ENCODE data around the gene FBN2. TPM values are rescaled to one million over a fixed set of nuclear protein-coding genes. Genes with fewer than 3 reads are reported as not detected.

The FBN2 gene
- polyA plus RNA-seq, 3 donors, result 90.7 to 112 (median 91.5) TPM

DNA sequence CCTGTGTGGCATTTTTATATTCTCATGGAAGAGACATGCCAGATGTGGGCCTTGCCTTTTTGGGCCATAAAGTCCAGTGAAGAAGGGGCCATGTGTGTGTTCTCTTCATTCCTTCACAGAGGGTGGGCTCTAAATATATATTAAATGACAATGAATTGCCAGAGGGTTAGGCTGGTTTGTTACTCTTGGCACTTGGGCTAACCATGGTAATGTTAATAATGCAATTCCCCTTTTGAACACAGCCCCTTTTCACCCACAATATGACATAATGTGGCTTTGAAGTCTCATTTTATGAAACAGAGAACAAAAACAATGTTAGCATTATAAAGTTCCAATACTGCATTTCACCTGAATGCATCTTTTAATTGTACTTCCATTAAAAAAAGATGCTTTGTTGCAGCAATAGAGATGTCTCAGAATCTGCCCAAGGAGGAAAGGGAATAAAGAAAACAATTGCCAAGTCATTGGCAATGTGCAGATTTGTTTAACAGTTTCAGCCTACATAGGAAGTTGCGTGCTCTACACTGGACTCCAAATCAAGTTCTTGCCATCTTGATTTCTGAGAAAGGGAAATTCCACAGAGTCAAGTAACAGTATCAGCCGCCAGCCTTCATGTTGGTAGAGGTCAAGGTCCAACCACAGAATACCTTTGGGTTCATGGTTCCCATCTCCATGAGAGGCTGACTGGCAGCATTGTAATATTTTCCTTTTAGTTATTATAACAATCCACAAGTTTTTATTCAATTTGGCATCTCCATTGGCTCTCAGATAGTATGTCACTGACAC lies 312.6 kb downstream of the FBN2 start:
- DNase-seq (ENCODE audit: low read depth in 3 of 3, low spot score in 2 of 3), result no peak

DNA sequence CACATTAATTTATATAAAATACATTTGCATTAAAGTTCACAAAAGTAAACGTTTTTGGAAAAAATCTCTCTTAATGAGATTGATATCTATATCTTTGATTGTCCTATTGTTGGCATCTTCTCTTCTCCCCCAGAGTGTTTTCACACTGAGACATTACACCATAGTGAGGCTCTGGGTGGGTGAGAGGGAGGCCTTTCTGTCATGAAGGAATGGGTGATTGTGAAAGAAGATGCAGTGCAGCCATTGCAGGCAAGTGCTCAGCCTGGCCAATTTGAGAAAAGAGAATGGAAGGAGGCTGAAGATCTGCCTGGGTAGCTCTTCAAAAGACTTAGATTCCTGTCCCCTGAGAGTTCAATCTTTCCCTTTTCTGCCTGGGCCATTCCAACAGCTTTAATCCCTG lies 313.7 kb downstream of the FBN2 start:
- no peak for DNase-seq (ENCODE audit: low read depth in 3 of 3, low spot score in 2 of 3)

DNA sequence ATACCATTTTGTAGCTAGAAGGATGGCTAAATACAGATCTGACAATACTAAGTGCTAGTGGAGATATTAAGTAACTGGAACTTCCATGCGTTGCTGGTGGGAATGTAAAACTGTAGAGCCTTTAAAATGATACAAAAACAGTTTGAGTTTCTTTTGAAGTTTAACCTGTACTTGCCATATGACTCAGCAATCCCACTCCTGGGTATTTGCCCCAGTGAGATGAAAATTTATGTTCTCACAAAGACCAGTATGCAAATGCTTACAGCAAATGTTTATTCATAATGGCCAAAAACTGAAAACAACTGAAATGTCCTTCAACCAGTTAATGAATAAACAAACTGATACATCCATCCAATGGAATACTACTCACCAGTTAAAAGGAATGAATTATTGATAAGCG lies 317.2 kb downstream of the FBN2 start:
- DNase-seq (ENCODE audit: low read depth in 3 of 3, low spot score in 2 of 3), result no peak

DNA sequence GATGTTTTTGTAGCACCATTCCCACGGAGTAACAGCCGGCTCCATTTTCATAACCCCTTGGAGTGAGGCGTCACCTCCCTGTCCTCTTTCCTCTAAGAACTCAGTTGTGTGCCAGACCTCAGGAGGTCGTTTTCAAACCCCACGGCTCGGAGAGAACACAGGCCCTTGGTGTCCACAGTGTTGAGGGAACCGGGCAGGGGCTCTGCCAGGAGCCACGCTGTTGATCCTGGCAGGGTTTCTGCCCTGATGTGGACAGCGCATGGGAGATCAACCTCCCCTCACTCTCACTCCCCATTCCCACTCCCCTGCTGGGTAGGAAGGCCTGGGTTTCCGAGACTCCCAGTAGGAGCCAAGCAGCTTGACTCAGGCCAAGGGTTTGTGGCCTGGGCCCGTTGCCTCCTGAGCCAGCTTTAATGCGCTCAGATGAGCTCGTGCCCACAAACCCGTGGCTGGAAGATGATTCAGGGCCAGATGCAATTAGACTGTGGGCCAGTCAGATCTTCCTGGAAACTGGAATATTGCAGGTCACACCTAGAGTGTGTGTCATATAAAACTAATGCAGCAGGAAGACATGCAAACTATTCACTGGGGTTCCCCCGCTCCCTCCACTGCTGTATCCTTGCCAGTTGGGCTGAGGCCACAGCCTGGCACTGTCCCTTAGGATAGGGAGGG lies 321.0 kb downstream of the FBN2 start:
- DNase-seq (ENCODE audit: low read depth in 3 of 3, low spot score in 2 of 3), result no peak

DNA sequence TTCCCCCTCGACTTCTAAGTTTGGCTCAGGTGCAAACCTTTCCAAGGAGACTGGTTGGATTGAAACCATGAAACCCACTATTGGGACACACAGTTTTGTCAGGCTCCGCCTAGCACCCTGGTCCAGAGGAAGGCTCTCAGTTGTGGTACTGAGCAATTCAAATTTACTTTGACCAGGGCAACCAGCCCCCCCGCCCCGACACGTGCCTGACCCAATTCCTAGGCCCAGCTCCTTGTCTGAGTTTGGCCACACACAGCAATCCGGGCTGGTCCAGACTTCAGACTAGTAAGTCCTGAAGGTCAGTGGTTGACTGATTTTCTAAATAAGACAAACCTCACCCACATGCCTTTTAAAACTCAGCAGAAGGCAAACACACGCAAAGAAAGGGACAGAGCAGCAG lies 321.8 kb downstream of the FBN2 start:
- no peak for DNase-seq (ENCODE audit: low read depth in 3 of 3, low spot score in 2 of 3)

DNA sequence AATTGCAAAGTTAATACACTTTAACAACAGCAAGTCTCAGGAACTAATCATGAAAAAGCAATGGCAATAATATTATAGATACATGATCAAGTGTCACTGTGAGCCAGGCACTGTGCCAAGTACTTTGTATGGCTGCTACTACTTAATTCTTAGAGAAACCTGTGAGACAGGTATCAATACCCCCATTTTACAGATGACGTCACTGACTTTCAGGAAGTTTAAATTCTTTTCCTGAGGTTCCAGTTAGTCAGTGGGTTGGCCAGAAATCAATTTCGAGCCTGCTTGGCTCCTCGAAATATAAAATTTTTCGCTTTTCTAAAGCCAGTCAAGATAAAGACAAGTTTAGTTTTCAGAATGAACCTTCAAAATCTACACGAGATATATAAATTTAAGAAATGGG lies 324.2 kb downstream of the FBN2 start:
- no peak for DNase-seq (ENCODE audit: low read depth in 3 of 3, low spot score in 2 of 3)

DNA sequence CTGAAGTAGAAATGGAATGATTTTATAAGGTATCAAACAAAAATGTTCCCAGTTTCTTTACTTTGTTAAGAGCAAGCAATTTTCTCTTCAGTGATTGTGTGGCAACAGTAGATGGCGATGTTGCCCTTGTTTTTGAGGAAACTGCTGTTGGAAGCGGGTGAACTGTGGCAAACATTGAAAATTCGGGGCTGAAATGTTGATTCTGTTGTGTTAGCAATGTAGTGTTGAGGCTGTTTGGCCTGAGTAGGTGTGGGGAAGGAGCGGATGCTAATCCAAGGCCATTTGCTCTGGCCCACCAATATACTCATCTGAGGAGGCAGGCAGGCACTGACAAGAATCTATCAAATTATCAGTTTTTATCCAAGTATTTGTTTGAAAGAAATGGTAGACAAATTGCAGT lies 324.7 kb downstream of the FBN2 start:
- DNase-seq (ENCODE audit: low read depth in 3 of 3, low spot score in 2 of 3), result peak; percentile 60 to 65 (median 65)

DNA sequence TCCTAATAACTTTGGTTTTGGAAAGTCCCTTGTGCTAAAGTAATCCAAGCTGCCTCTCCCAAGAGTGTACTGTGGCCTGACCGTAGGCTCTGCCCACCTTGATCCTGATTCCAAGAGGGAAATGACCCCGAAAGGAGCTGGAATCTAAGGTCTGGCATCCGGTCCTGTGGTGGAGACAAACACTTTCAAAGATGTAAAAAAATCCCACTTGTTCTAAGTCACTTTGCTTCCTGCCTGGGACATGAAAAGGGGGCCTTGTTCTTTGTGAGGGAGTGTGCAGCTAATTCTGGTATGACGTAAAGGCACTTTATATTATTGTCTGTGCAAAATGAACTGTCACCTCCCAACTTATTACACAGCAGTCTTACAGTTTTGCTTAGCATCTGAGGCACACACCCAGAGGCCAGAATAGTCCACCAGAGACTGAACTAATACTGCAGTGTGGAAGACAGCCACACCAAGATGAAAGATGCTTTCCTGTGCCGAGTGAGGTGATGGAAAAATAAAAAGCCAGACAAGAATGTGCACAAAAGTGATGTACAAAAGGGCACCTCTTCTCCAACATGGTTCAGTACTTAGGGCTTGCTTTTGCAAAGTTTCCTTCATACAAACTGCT lies 325.7 kb downstream of the FBN2 start:
- no peak for DNase-seq (ENCODE audit: low read depth in 3 of 3, low spot score in 2 of 3)

DNA sequence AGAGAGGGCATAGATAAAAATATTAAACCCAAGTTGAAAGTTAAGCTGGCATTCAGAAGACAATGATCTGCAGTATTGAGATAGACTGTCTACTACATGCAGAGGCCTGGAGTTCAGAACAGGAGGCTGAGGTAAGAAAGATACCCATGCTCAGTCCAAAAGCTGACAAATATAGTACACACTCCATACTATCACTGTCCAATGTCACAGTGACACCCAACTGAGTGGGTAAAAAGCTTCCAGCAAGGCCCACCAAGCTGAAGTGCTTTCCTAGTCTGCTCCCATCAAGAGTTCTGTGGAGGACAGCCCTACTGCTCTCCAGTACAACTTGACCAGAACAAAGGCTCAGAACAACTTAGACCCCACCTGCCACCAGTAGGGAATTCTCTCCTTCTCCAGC lies 329.6 kb downstream of the FBN2 start:
- no peak for DNase-seq (ENCODE audit: low read depth in 3 of 3, low spot score in 2 of 3)

Data from right renal cortex interstitium (tissue), 3 donors.